Body of pancreas (tissue), 4 donors: ENCODE measurements around the gene KREMEN2. TPM values are rescaled to one million over a fixed set of nuclear protein-coding genes. Genes with fewer than 3 reads are reported as not detected.

ENCODE experiments used
- ATAC-seq: fragments of 150-250 bp; one replicate; pipeline ENCODE4 v1.9.1; 2016
- DNase-seq, 4 donors: peaks; one replicate each; pipeline ENCODE4 v3.0.0-alpha.2; 2019
- H3K27ac ChIP-seq, 4 donors: fragments of 200-600 bp; sonication (generic); 1 replicate in 3 of 4; 2 replicates in 1 of 4; pipeline versions ENCODE4 v1.5.1 to v1.6.1; 2016 to 2019; ENCODE audit warnings: mild to moderate bottlenecking in 1 of 4, mixed read lengths in 1 of 4, moderate library complexity in 1 of 4
- H3K27me3 ChIP-seq, 2 donors: fragments of 200-600 bp; sonication (generic); one replicate each; pipeline ENCODE4 v1.6.0; 2016; ENCODE audit warnings: mild to moderate bottlenecking in 1 of 2
- H3K36me3 ChIP-seq, 2 donors: fragments of 200-600 bp; sonication (generic); replicated peaks in 1 of 2; 2 replicates each; pipeline ENCODE4 v1.5.1; 2016; ENCODE audit warnings: low read depth in 2 of 2; ENCODE audit not compliant: insufficient read depth in 1 of 2
- H3K4me1 ChIP-seq: fragments of 200-600 bp; sonication (generic); one replicate; pipeline ENCODE4 v1.6.0; 2016
- H3K4me3 ChIP-seq, 2 donors: fragments of 200-600 bp; sonication (generic); 1 replicate in 1 of 2; 2 replicates in 1 of 2; pipeline ENCODE4 v1.5.1; 2016 to 2019
- H3K9me3 ChIP-seq, 3 donors: fragments of 200-600 bp; sonication (generic); 1 replicate in 2 of 3; 2 replicates in 1 of 3; pipeline ENCODE4 v1.5.1; 2016
- POLR2A ChIP-seq, 3 donors: fragments of 450-650 bp; IDR thresholded peaks; one replicate each; pipeline ENCODE4 v1.6.1; 2016; ENCODE audit warnings: antibody characterized with exemption in 3 of 3, mild to moderate bottlenecking in 2 of 3
- WGBS, 2 donors: methylation state at CpG; one replicate each; pipeline ENCODE4 v1.1.5; 2017; 5-methylcytosine and 5-hydroxymethylcytosine counted together
- intact Hi-C: fragments of 100-400 bp; cut with DNase I; formaldehyde crosslinking; loops from one replicate; pipeline ENCODE4 v1.15.1; 2023
- total RNA-seq, 2 donors: library from RNA; depleted of rRNA; stranded (reverse); fragments of >200 nt; gene quantifications; one replicate each; pipeline ENCODE4 v1.1.0, GENCODE V29; 2016
- TF ChIP-seq, protein P1 (sequence below), 7 experiments: fragments of 450-650 bp in 4 of 7; fragments of 200-600 bp in 3 of 7; sonication (generic) in 3 of 7; IDR thresholded peaks; one replicate each; pipeline ENCODE4 v1.5.1; 2016 to 2019; ENCODE audit warnings: antibody characterized with exemption in 7 of 7

The KREMEN2 gene
- total RNA-seq, 2 donors from 2014 or later, result 6.3 TPM; not detected in 1

- Histone ChIP-seq H3K4me3 (no peak overlapping the region), H3K36me3 (no peaks in the 10 kb centered on the region), H3K27me3 (no peaks in the 10 kb centered on the region), H3K9me3 (no peaks in the 10 kb centered on the region), H3K27ac (no peak overlapping the region), H3K4me1 (peaks cover 12% of the 10 kb centered on the region)
- ATAC-seq, result no peak
- no peak for DNase-seq
- intact Hi-C loops, result no loop called here
- TF ChIP-seq, protein P1, sequence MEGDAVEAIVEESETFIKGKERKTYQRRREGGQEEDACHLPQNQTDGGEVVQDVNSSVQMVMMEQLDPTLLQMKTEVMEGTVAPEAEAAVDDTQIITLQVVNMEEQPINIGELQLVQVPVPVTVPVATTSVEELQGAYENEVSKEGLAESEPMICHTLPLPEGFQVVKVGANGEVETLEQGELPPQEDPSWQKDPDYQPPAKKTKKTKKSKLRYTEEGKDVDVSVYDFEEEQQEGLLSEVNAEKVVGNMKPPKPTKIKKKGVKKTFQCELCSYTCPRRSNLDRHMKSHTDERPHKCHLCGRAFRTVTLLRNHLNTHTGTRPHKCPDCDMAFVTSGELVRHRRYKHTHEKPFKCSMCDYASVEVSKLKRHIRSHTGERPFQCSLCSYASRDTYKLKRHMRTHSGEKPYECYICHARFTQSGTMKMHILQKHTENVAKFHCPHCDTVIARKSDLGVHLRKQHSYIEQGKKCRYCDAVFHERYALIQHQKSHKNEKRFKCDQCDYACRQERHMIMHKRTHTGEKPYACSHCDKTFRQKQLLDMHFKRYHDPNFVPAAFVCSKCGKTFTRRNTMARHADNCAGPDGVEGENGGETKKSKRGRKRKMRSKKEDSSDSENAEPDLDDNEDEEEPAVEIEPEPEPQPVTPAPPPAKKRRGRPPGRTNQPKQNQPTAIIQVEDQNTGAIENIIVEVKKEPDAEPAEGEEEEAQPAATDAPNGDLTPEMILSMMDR (IDR thresholded peaks at IDR 0.05), result no peak
- TF ChIP-seq POLR2A (IDR thresholded peaks at IDR 0.05), result no peak
- 89 to 95% methylated on average over 8 to 11 of the region's 11 CpGs for WGBS, 2 donors
Measured at GRCh38 chr16:2956579-2956956, 7.5 kb upstream of the KREMEN2 start.

- Histone ChIP-seq H3K4me3 (no peak overlapping the region), H3K27ac (no peak overlapping the region), H3K36me3 (no peaks in the 10 kb centered on the region), H3K9me3 (no peaks in the 10 kb centered on the region), H3K27me3 (peaks cover 0 to 16% of the 10 kb centered on the region in 2 donors), H3K4me1 (peaks cover 18% of the 10 kb centered on the region)
- DNase-seq (peak in 1 of 4 donors; percentile 41), ATAC-seq (no peak)
- intact Hi-C loops, result no loop called here
- TF ChIP-seq, protein P1 (IDR thresholded peaks at IDR 0.05), result no peak
- no peak for TF ChIP-seq POLR2A (IDR thresholded peaks at IDR 0.05)
- WGBS, 2 donors, result 21 to 23% methylated on average over 10 of the region's 10 CpGs
Measured at GRCh38 chr16:2959206-2959605, 4.9 kb upstream of the KREMEN2 start.

DNA sequence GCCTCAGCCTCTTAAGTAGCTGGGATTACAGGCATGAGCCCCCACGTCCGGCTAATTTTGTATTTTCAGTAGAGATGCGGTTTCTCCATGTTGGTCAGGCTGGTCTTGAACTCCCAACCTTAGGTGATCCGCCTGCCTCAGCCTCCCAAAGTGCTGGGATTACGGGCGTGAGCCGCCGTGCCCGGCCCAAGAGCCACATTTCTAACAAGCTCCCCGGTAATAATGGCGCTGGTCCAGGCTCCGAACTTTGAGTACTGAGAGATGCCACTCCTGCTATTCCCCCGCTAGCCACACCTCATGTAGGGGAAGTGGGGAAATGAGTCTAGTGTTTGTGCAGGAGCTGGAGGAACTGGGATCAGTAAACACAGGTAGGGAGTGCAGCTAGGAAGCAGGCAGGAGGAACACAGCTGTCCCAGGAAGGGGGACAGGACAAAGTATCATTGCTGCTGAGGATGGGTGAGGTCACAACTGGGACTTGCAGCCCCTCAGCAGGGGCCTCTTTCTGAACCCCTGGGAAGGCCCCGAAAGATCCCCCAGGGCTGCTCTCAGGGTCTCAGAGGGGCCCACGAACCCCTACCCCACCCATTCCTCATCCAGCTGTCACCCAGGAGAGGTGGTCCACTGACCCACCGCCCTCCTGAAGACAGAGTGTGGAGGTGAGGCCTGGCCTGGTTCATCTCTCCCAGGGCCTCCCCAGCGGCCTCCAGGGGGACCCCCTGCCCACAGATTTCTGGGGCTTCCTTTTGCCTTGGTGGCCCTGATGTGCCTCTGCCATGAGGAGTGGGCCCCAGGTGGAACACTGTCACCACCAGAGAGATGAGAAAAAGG is 3.7 kb upstream of the KREMEN2 start:
- intact Hi-C loops, result no loop called here
- H3K27me3 ChIP-seq, result peaks cover 4 to 26% of the 10 kb centered on the region in 2 donors
- H3K27ac ChIP-seq, result no peak overlapping the region
- ATAC-seq (no peak), DNase-seq (no peak)
- TF ChIP-seq POLR2A (IDR thresholded peaks at IDR 0.05), result no peak
- H3K4me3 ChIP-seq, result no peak overlapping the region
- H3K36me3 ChIP-seq, result no peaks in the 10 kb centered on the region
- H3K9me3 ChIP-seq, result no peaks in the 10 kb centered on the region
- 62 to 68% methylated on average over 14 to 17 of the region's 17 CpGs for WGBS, 2 donors
- peaks cover 26% of the 10 kb centered on the region for H3K4me1 ChIP-seq

GRCh38 chr16:2962334-2963073 is 1.6 kb upstream of the KREMEN2 start:
- no peak for ATAC-seq
- 24 to 25% methylated on average over 7 to 28 of the region's 28 CpGs for WGBS, 2 donors

More at GRCh38 chr16:2962334-2963073, 1.6 kb upstream of the KREMEN2 start:
- no peak overlapping the region for H3K27ac ChIP-seq
- DNase-seq, result peak in 1 of 4 donors; percentile 4
- peaks cover 38% of the 10 kb centered on the region for H3K4me1 ChIP-seq
- no peaks in the 10 kb centered on the region for H3K9me3 ChIP-seq
- TF ChIP-seq POLR2A (IDR thresholded peaks at IDR 0.05), result no peak
- TF ChIP-seq, protein P1 (IDR thresholded peaks at IDR 0.05), result no peak
- peaks cover 4 to 40% of the 10 kb centered on the region in 2 donors for H3K27me3 ChIP-seq
- no peaks in the 10 kb centered on the region for H3K36me3 ChIP-seq
- no peak overlapping the region for H3K4me3 ChIP-seq
- intact Hi-C loops, result no loop called here
